ENCODE data around the gene BSCL2.

Gene BSCL2

DNA sequence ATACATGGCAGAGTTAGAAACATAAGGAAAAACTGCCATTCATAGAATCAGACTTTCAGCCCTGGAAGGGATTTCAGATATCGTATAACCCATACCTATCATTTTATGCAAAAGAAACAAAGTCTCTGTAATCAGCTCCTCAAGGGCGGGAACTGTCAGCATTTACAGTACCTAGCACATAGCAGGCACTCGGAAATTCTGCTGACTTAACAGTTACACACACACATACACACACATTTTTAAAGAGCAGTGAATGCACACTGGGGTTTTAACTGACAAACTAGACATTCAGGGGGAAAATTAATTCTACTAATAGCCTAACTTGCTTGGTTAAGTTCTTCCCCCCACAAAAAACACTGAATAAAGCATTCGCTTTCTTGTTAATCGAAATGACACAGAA lies 9.0 kb upstream of the BSCL2 start:
- peaks cover 0 to 2% (median 0%) of the 10 kb centered on the region in 4 donors for H3K4me1 ChIP-seq
- no peaks in the 10 kb centered on the region for H3K27me3 ChIP-seq
- H3K9me3 ChIP-seq, result no peaks in the 10 kb centered on the region
- TF ChIP-seq, protein P1, sequence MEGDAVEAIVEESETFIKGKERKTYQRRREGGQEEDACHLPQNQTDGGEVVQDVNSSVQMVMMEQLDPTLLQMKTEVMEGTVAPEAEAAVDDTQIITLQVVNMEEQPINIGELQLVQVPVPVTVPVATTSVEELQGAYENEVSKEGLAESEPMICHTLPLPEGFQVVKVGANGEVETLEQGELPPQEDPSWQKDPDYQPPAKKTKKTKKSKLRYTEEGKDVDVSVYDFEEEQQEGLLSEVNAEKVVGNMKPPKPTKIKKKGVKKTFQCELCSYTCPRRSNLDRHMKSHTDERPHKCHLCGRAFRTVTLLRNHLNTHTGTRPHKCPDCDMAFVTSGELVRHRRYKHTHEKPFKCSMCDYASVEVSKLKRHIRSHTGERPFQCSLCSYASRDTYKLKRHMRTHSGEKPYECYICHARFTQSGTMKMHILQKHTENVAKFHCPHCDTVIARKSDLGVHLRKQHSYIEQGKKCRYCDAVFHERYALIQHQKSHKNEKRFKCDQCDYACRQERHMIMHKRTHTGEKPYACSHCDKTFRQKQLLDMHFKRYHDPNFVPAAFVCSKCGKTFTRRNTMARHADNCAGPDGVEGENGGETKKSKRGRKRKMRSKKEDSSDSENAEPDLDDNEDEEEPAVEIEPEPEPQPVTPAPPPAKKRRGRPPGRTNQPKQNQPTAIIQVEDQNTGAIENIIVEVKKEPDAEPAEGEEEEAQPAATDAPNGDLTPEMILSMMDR (IDR thresholded peaks at IDR 0.05), result no peak
- no peak for DNase-seq
- intact Hi-C loops (cut with DNase I; ENCODE audit: low total_unique reads), result no loop called here
- H3K4me3 ChIP-seq, result no peak overlapping the region
- peaks cover 85 to 100% (median 95%) of the 10 kb centered on the region in 3 donors for H3K36me3 ChIP-seq
- H3K27ac ChIP-seq, result no peak overlapping the region

GRCh38 chr11:62715150-62716130 lies 8.2 kb upstream of the BSCL2 start:
- Histone ChIP-seq H3K27ac (no peak overlapping the region), H3K36me3 (peaks cover 86 to 99% (median 95%) of the 10 kb centered on the region in 3 donors), H3K27me3 (no peaks in the 10 kb centered on the region), H3K4me3 (no peak overlapping the region), H3K4me1 (peaks cover 0 to 3% (median 1%) of the 10 kb centered on the region in 4 donors), H3K9me3 (no peaks in the 10 kb centered on the region)
- TF ChIP-seq, protein P1 (IDR thresholded peaks at IDR 0.05), result no peak
- peak in 1 of 2 donors; percentile 60 for DNase-seq
- intact Hi-C loops (cut with DNase I; ENCODE audit: low total_unique reads), result no loop called here

DNA sequence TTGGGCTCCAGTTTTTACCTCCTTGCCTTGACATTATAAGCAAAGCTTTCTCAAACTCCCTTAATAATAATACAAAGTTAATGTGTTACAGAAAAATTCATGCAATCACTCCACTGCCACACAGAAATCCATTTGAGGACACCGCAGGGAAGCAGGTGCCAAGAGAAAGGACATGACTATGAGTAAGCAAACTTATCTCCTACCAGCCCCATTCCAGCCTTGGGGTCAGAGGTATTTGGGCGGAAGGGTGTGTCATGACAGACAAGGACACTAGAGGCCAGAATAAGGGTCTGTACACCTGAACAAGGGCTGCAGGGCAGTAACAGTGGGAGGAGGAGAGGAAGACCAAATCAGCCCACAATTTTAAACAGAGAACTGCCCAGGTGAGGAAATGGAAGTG lies 6.1 kb upstream of the BSCL2 start:
- no peaks in the 10 kb centered on the region for H3K27me3 ChIP-seq
- H3K36me3 ChIP-seq, result peaks cover 65 to 78% (median 77%) of the 10 kb centered on the region in 3 donors
- no peak overlapping the region for H3K4me3 ChIP-seq
- TF ChIP-seq, protein P1 (IDR thresholded peaks at IDR 0.05), result no peak
- DNase-seq, result peak in 1 of 2 donors; percentile 54
- no peaks in the 10 kb centered on the region for H3K9me3 ChIP-seq
- intact Hi-C loops (cut with DNase I; ENCODE audit: low total_unique reads), result no loop called here
- H3K4me1 ChIP-seq, result peaks cover 0 to 18% (median 15%) of the 10 kb centered on the region in 4 donors
- no peak overlapping the region for H3K27ac ChIP-seq

- DNase-seq, result no peak
- H3K27me3 ChIP-seq, result no peaks in the 10 kb centered on the region
- H3K27ac ChIP-seq, result no peak overlapping the region
- peaks cover 0 to 23% (median 19%) of the 10 kb centered on the region in 4 donors for H3K4me1 ChIP-seq
- no peaks in the 10 kb centered on the region for H3K9me3 ChIP-seq
- no peak overlapping the region for H3K4me3 ChIP-seq
- intact Hi-C loops (cut with DNase I; ENCODE audit: low total_unique reads), result no loop called here
- TF ChIP-seq, protein P1 (IDR thresholded peaks at IDR 0.05), result no peak
- peaks cover 61 to 73% (median 72%) of the 10 kb centered on the region in 3 donors for H3K36me3 ChIP-seq
Measured at GRCh38 chr11:62712861-62713260, 5.6 kb upstream of the BSCL2 start.

GRCh38 chr11:62712276-62712812 lies 5.1 kb upstream of the BSCL2 start:
- TF ChIP-seq, protein P1 (IDR thresholded peaks at IDR 0.05), result no peak
- DNase-seq, result peak in 1 of 2 donors; percentile 29
- Histone ChIP-seq H3K27ac (no peak overlapping the region), H3K27me3 (no peaks in the 10 kb centered on the region), H3K36me3 (peaks cover 55 to 68% (median 67%) of the 10 kb centered on the region in 3 donors), H3K9me3 (no peaks in the 10 kb centered on the region), H3K4me3 (no peak overlapping the region), H3K4me1 (peaks cover 0 to 24% (median 19%) of the 10 kb centered on the region in 4 donors)
- intact Hi-C loops (cut with DNase I; ENCODE audit: low total_unique reads), result no loop called here

Data from tibial artery (tissue), 4 donors.